AG04450 (cell line): Measurements from ENCODE around the gene SYCP2L. TPM values are rescaled to one million over a fixed set of nuclear protein-coding genes. Genes with fewer than 3 reads are reported as not detected.
"Not testable (repeated sequence)": the region's sequence is repeated elsewhere in the genome, so short reads cannot be mapped to it uniquely, and the experiment has no call there.

Experiments
- CTCF ChIA-PET: fragments of 300-600, 350-600 bp; formaldehyde crosslinking; extraction: SDS; loops from one replicate; lab custom pipeline; 2022; ENCODE audit warnings: antibody characterized with exemption, inconsistent platforms; lab: Charles Lee
- POLR2A ChIA-PET: fragments of 350-600 bp; formaldehyde crosslinking; extraction: SDS; loops from one replicate; lab custom pipeline; 2021; ENCODE audit warnings: antibody characterized with exemption, inconsistent platforms; lab: Yijun Ruan, JAX
- DNase-seq: peaks from one replicate; pipeline ENCODE4 v3.0.0-alpha.2; 2011; ENCODE audit warnings: low read depth, low spot score
- H3K27ac ChIP-seq: one replicate; pipeline ENCODE4 v1.5.1; 2012; ENCODE audit warnings: low read depth, low read length, control low read depth
- H3K27me3 ChIP-seq: one replicate; pipeline ENCODE4 v1.6.0; 2012; ENCODE audit warnings: low read length; ENCODE audit not compliant: control insufficient read depth, insufficient read depth
- H3K4me3 ChIP-seq: 2 replicates; pipeline ENCODE4 v1.5.1; 2011; ENCODE audit warnings: mild to moderate bottlenecking, low read depth, low read length, control low read depth
- H3K9me3 ChIP-seq: 2 replicates; pipeline ENCODE4 v1.5.1; 2012; ENCODE audit warnings: low read length; ENCODE audit not compliant: control insufficient read depth, insufficient read depth
- CTCF ChIP-seq: IDR thresholded peaks from 2 replicates; pipeline ENCODE4 v1.5.1; 2011; ENCODE audit warnings: low read depth, low read length, control low read depth, inconsistent platforms
- polyA plus RNA-seq: library from polyadenylated mRNA; depleted of rRNA; stranded (reverse); fragments of >200 nt; gene quantifications from 2 replicates; pipeline ENCODE4 v1.2.3, GENCODE V29; 2011

SYCP2L gene
- polyA plus RNA-seq, 1 experiment, result 0.22 TPM

- no peaks in the 10 kb centered on the region for H3K9me3 ChIP-seq
- no peak for DNase-seq
- ChIA-PET CTCF (interaction anchor here (0.6 kb wide), 1 partner anchor 54 kb away, joined by 4 read pairs; no protein-coding TSS in a partner anchor), POLR2A (no interaction called here)
- H3K4me3 ChIP-seq, result no peak overlapping the region
- H3K27ac ChIP-seq, result no peak overlapping the region
- no peak for TF ChIP-seq CTCF
- H3K27me3 ChIP-seq, result no peaks in the 10 kb centered on the region
These were observed 31.8 kb upstream of the SYCP2L start for GRCh38 chr6:10854922-10855632.

GRCh38 chr6:10857259-10857658 is 29.6 kb upstream of the SYCP2L start:
- no peaks in the 10 kb centered on the region for H3K27me3 ChIP-seq
- H3K27ac ChIP-seq, result no peak overlapping the region
- ChIA-PET POLR2A (no interaction called here), CTCF (interaction anchor here (0.5 kb wide), 1 partner anchor 40 kb away, joined by 4 read pairs; no protein-coding TSS in a partner anchor)
- no peak overlapping the region for H3K4me3 ChIP-seq
- TF ChIP-seq CTCF, result no peak
- no peaks in the 10 kb centered on the region for H3K9me3 ChIP-seq
- no peak for DNase-seq

GRCh38 chr6:10861086-10861485 is 25.8 kb upstream of the SYCP2L start:
- ChIA-PET CTCF (no interaction called here), POLR2A (no interaction called here)
- H3K27me3 ChIP-seq, result no peaks in the 10 kb centered on the region
- H3K4me3 ChIP-seq, result no peak overlapping the region
- no peak for TF ChIP-seq CTCF
- no peak for DNase-seq
- no peak overlapping the region for H3K27ac ChIP-seq
- no peaks in the 10 kb centered on the region for H3K9me3 ChIP-seq

GRCh38 chr6:10862361-10862760 is 24.5 kb upstream of the SYCP2L start:
- TF ChIP-seq CTCF, result no peak
- Histone ChIP-seq H3K27me3 (no peaks in the 10 kb centered on the region), H3K27ac (no peak overlapping the region), H3K4me3 (no peak overlapping the region), H3K9me3 (no peaks in the 10 kb centered on the region)
- POLR2A ChIA-PET, result no interaction called here
- no peak for DNase-seq
- CTCF ChIA-PET, result no interaction called here

GRCh38 chr6:10863031-10863430 is 23.8 kb upstream of the SYCP2L start:
- H3K27ac ChIP-seq, H3K9me3 ChIP-seq, H3K27me3 ChIP-seq, H3K4me3 ChIP-seq, CTCF ChIA-PET, POLR2A ChIA-PET, DNase-seq: not testable (repeated sequence)

GRCh38 chr6:10866709-10867108 is 20.1 kb upstream of the SYCP2L start:
- CTCF ChIA-PET, result not testable (repeated sequence)

More at GRCh38 chr6:10866709-10867108, 20.1 kb upstream of the SYCP2L start:
- POLR2A ChIA-PET, H3K27me3 ChIP-seq, DNase-seq, H3K4me3 ChIP-seq, H3K27ac ChIP-seq, H3K9me3 ChIP-seq: not testable (repeated sequence)
